H1 (cell line): ENCODE data around the gene FAM236A. TPM values are rescaled to one million over a fixed set of nuclear protein-coding genes. Genes with fewer than 3 reads are reported as not detected.
A peak's percentile ranks its signal among the peaks of the same experiment; 100 is the strongest.
"Not testable (repeated sequence)": the region's sequence is repeated elsewhere in the genome, so short reads cannot be mapped to it uniquely, and the experiment has no call there.

Experiments used
- CTCF ChIA-PET: fragments of 300-600 bp; sonication (Branson Sonifier 250); formaldehyde crosslinking; loops from one replicate; lab custom pipeline; 2021; ENCODE audit not compliant: partially characterized antibody; lab: Charles Lee
- POLR2A ChIA-PET: fragments of 300-600 bp; sonication (Branson Sonifier 250); formaldehyde crosslinking; loops from one replicate; lab custom pipeline; 2021; ENCODE audit warnings: inconsistent platforms; ENCODE audit not compliant: partially characterized antibody; lab: Charles Lee
- DNase-seq, 2 experiments: peaks; one replicate each; pipeline versions ENCODE4 v3.0.0 to v3.0.0-alpha.2; 2010 to 2022; ENCODE audit warnings: low spot score in 2 of 2, low read depth in 1 of 2, mixed read lengths in 1 of 2
- FAIRE-seq: peaks from 2 replicates; lab custom pipeline; 2011; peaks lifted over from hg19 to GRCh38; lab: Jason Lieb, UNC
- H2AFZ ChIP-seq: 2 replicates; pipeline ENCODE4 v1.8.1; 2012; ENCODE audit warnings: low read length, inconsistent platforms
- H2AK5ac ChIP-seq: 2 replicates; pipeline ENCODE4 v1.6.1; 2013; ENCODE audit warnings: low read depth, low read length
- H2BK120ac ChIP-seq: replicated peaks from 2 replicates; pipeline ENCODE3; 2013; ENCODE audit warnings: low read depth, low read length, inconsistent platforms
- H2BK12ac ChIP-seq: 2 replicates; pipeline ENCODE4 v1.6.1; 2013; ENCODE audit warnings: low read depth, low read length
- H2BK15ac ChIP-seq: 2 replicates; pipeline ENCODE4 v1.6.1; 2013; ENCODE audit warnings: low read length
- H2BK20ac ChIP-seq: 2 replicates; pipeline ENCODE4 v1.6.1; 2013; ENCODE audit warnings: low read length
- H2BK5ac ChIP-seq: 2 replicates; pipeline ENCODE4 v1.6.1; 2013; ENCODE audit warnings: low read depth, low read length
- H3K14ac ChIP-seq: 2 replicates; pipeline ENCODE4 v1.6.1; 2013; ENCODE audit warnings: inconsistent platforms; ENCODE audit not compliant: insufficient read length
- H3K18ac ChIP-seq: 2 replicates; pipeline ENCODE4 v1.6.1; 2013; ENCODE audit warnings: low read length; ENCODE audit errors: extremely low read depth
- H3K23ac ChIP-seq: 2 replicates; pipeline ENCODE4 v1.6.1; 2013; ENCODE audit warnings: inconsistent platforms; ENCODE audit not compliant: insufficient read length
- H3K23me2 ChIP-seq: 2 replicates; pipeline ENCODE4 v1.6.1; 2013; ENCODE audit warnings: low read depth, low read length
- H3K27ac ChIP-seq: 2 replicates; pipeline ENCODE4 v1.6.1; 2011; ENCODE audit warnings: low read depth, low read length, inconsistent platforms
- H3K27me3 ChIP-seq, 4 experiments: replicated peaks in 1 of 4; 1 replicate in 1 of 4; 2 replicates in 3 of 4; pipeline versions ENCODE4 v1.6.1 to v1.8.1; 2011 to 2013; ENCODE audit warnings: low read length in 3 of 4, mild to moderate bottlenecking in 3 of 4, inconsistent platforms in 2 of 4, mixed read lengths in 2 of 4, moderate library complexity in 1 of 4; ENCODE audit not compliant: control insufficient read depth in 3 of 4, insufficient read depth in 3 of 4; ENCODE audit errors: extremely low read depth in 1 of 4
- H3K36me3 ChIP-seq, 4 experiments: 2 replicates each; pipeline versions ENCODE4 v1.6.1 to v1.8.1; 2011 to 2013; ENCODE audit warnings: mild to moderate bottlenecking in 4 of 4, low read length in 3 of 4, moderate library complexity in 2 of 4, control low read depth in 1 of 4, inconsistent platforms in 1 of 4; ENCODE audit not compliant: insufficient read depth in 4 of 4, control insufficient read depth in 2 of 4
- H3K4ac ChIP-seq: replicated peaks from 2 replicates; pipeline ENCODE3; 2013; ENCODE audit warnings: low read length, low read depth, mixed read lengths, inconsistent platforms; ENCODE audit not compliant: insufficient read length
- H3K4me1 ChIP-seq, 4 experiments: replicated peaks in 1 of 4; 1 replicate in 1 of 4; 2 replicates in 3 of 4; pipeline versions ENCODE4 v1.6.1 to v1.8.1; 2011 to 2013; ENCODE audit warnings: low read length in 3 of 4, inconsistent platforms in 2 of 4, mixed read lengths in 1 of 4; ENCODE audit not compliant: insufficient read depth in 4 of 4, control insufficient read depth in 3 of 4
- H3K4me2 ChIP-seq, 2 experiments: 2 replicates each; pipeline versions ENCODE4 v1.6.1 to v1.8.1; 2011 to 2013; ENCODE audit warnings: low read depth in 2 of 2, low read length in 2 of 2, control low read depth in 1 of 2, inconsistent platforms in 1 of 2, mild to moderate bottlenecking in 1 of 2; ENCODE audit not compliant: insufficient read depth in 1 of 2
- H3K4me3 ChIP-seq, 4 experiments: fragments of 200-600, 300-600 bp in 1 of 4; sonication (generic), shearing (Covaris generic), sonication (Bioruptor Twin) in 1 of 4; 2 replicates each; pipeline versions ENCODE4 v1.5.1 to v1.8.1; 2011 to 2016; ENCODE audit warnings: low read length in 4 of 4, low read depth in 3 of 4, control low read depth in 2 of 4, inconsistent platforms in 2 of 4, mild to moderate bottlenecking in 2 of 4, mixed read lengths in 1 of 4, moderate library complexity in 1 of 4; ENCODE audit not compliant: insufficient read depth in 2 of 4; ENCODE audit errors: extremely low read depth in 1 of 4
- H3K56ac ChIP-seq: replicated peaks from 2 replicates; pipeline ENCODE3; 2013; ENCODE audit warnings: low read depth, mild to moderate bottlenecking, mixed read lengths, low read length, inconsistent platforms; ENCODE audit not compliant: insufficient read length
- H3K79me1 ChIP-seq: 2 replicates; pipeline ENCODE4 v1.6.1; 2013; ENCODE audit warnings: low read depth, low read length, control low read depth
- H3K79me2 ChIP-seq, 2 experiments: 2 replicates each; pipeline versions ENCODE4 v1.6.1 to v1.8.1; 2012 to 2013; ENCODE audit warnings: low read length in 2 of 2, mild to moderate bottlenecking in 2 of 2, inconsistent platforms in 1 of 2; ENCODE audit not compliant: insufficient read depth in 2 of 2, control insufficient read depth in 1 of 2
- H3K9ac ChIP-seq, 4 experiments: replicated peaks in 1 of 4; 1 replicate in 1 of 4; 2 replicates in 3 of 4; pipeline versions ENCODE4 v1.6.1 to v1.8.1; 2011 to 2013; ENCODE audit warnings: low read depth in 3 of 4, low read length in 3 of 4, control low read depth in 2 of 4, mild to moderate bottlenecking in 2 of 4, moderate library complexity in 2 of 4, inconsistent platforms in 1 of 4; ENCODE audit errors: extremely low read depth in 1 of 4
- H3K9me3 ChIP-seq, 2 experiments: 2 replicates each; pipeline versions ENCODE4 v1.6.1 to v1.8.1; 2012 to 2013; ENCODE audit warnings: mild to moderate bottlenecking in 2 of 2, moderate library complexity in 2 of 2, control low read depth in 1 of 2, inconsistent platforms in 1 of 2, low read depth in 1 of 2, low read length in 1 of 2, mixed read lengths in 1 of 2; ENCODE audit not compliant: insufficient read depth in 2 of 2
- H4K20me1 ChIP-seq, 2 experiments: replicated peaks in 1 of 2; 2 replicates each; pipeline versions ENCODE3 to v1.8.1; 2011 to 2013; ENCODE audit warnings: inconsistent platforms in 2 of 2, low read length in 2 of 2, mild to moderate bottlenecking in 1 of 2; ENCODE audit not compliant: insufficient read depth in 2 of 2, control insufficient read depth in 1 of 2
- H4K5ac ChIP-seq: 2 replicates; pipeline ENCODE4 v1.6.1; 2013; ENCODE audit warnings: low read length, low read depth, mixed read lengths, inconsistent platforms; ENCODE audit not compliant: insufficient read length
- H4K8ac ChIP-seq: 2 replicates; pipeline ENCODE4 v1.8.0; 2013; ENCODE audit warnings: mild to moderate bottlenecking, moderate library complexity, low read length, inconsistent platforms; ENCODE audit not compliant: insufficient read depth; ENCODE audit errors: extremely low read depth
- H4K91ac ChIP-seq: replicated peaks from 2 replicates; pipeline ENCODE3; 2013; ENCODE audit warnings: low read length, mixed read lengths, inconsistent platforms; ENCODE audit not compliant: insufficient read length
- WGBS, 2 experiments: shearing (Covaris generic) in 1 of 2; methylation state at CpG; one replicate each; pipeline versions ENCODE4 v1.1.6 to v1.1.7; 2013 to 2015; ENCODE audit warnings: low lambda C conversion rate in 2 of 2, mixed read lengths in 2 of 2, inconsistent platforms in 1 of 2, low coverage in 1 of 2, missing lambda C conversion rate in 1 of 2; ENCODE audit not compliant: insufficient replicate concordance in 2 of 2, insufficient coverage in 1 of 2, insufficient read length in 1 of 2; ENCODE audit errors: extremely low coverage in 1 of 2, missing lambda C conversion rate in 1 of 2; 5-methylcytosine and 5-hydroxymethylcytosine counted together
- polyA plus RNA-seq, 7 experiments: library from polyadenylated mRNA; depleted of rRNA in 3 of 7; stranded (reverse) in 5 of 7; unstranded in 2 of 7; fragments of >200 nt in 5 of 7; fragments of 200-250 nt in 2 of 7; gene quantifications; 1 replicate in 5 of 7; 2 replicates in 1 of 7; 4 replicates in 1 of 7; pipeline versions ENCODE4 v1.2.1 to v1.2.3, GENCODE V29; 2011 to 2013; ENCODE audit warnings: missing spikeins in 2 of 7, mixed read lengths in 2 of 7
- total RNA-seq: library from RNA; stranded (reverse); fragmentation: NEBNext Ultra II Directional; extraction: Animal tissue kit (Norgen Biotek cat#: 25700); gene quantifications from 2 replicates; pipeline ENCODE4 v1.2.1, GENCODE V29; 2021

FAM236A gene
- total and polyA plus RNA-seq, 2 of the 8 experiments (the other 6 are each of a cell fraction or from before 2014, with no cell fraction given): not detected

- H3K4ac ChIP-seq, H3K79me2 ChIP-seq, H3K4me1 ChIP-seq, H3K4me3 ChIP-seq, H3K18ac ChIP-seq, H2BK5ac ChIP-seq, H2BK20ac ChIP-seq, H3K79me1 ChIP-seq, POLR2A ChIA-PET, H3K56ac ChIP-seq, H2BK12ac ChIP-seq, H3K4me2 ChIP-seq, H2AFZ ChIP-seq, H4K91ac ChIP-seq, H3K27me3 ChIP-seq, H2AK5ac ChIP-seq, H3K9ac ChIP-seq, H3K14ac ChIP-seq, H4K8ac ChIP-seq, DNase-seq, CTCF ChIA-PET, H2BK15ac ChIP-seq, H3K23me2 ChIP-seq, H3K23ac ChIP-seq, FAIRE-seq, H4K20me1 ChIP-seq, H3K27ac ChIP-seq, H2BK120ac ChIP-seq, H3K36me3 ChIP-seq, H3K9me3 ChIP-seq, H4K5ac ChIP-seq: not testable (repeated sequence)
- no CpG with 5 or more reads among the region's 8 CpGs for WGBS, 2 experiments
Observed at GRCh38 chrX:72936882-72937455, 1.0 kb upstream of the FAM236A start.

GRCh38 chrX:72942272-72942671 is 4.3 kb downstream of the FAM236A start:
- H2BK20ac ChIP-seq, CTCF ChIA-PET, H3K9ac ChIP-seq, H2AFZ ChIP-seq, H2BK120ac ChIP-seq, H2AK5ac ChIP-seq, H3K4ac ChIP-seq, H3K4me3 ChIP-seq, H3K4me2 ChIP-seq, H3K27me3 ChIP-seq, H3K9me3 ChIP-seq, H4K91ac ChIP-seq, H4K5ac ChIP-seq, H2BK12ac ChIP-seq, H4K20me1 ChIP-seq, H3K18ac ChIP-seq, POLR2A ChIA-PET, H3K4me1 ChIP-seq, H3K27ac ChIP-seq, H3K36me3 ChIP-seq, DNase-seq, H3K23ac ChIP-seq, H3K79me1 ChIP-seq, H4K8ac ChIP-seq, H2BK15ac ChIP-seq, H3K79me2 ChIP-seq, H3K23me2 ChIP-seq, H3K14ac ChIP-seq, H2BK5ac ChIP-seq, H3K56ac ChIP-seq: not testable (repeated sequence)
- WGBS, 2 experiments: no CpG with 5 or more reads among the region's 6 CpGs
- FAIRE-seq: peak; percentile 93
